CD4-positive, alpha-beta T cell (primary cell): ENCODE data around the gene PAPLN. TPM values are rescaled to one million over a fixed set of nuclear protein-coding genes. Genes with fewer than 3 reads are reported as not detected.

Experiments used
- ATAC-seq: fragments of 200-7000 bp; cut with Tn5 transposase; one replicate; pipeline ENCODE4 v1.10.0; 2022; ENCODE audit warnings: mild to moderate bottlenecking; ENCODE audit not compliant: poor library complexity
- CTCF ChIA-PET: fragments of 350-600 bp; sonication (Branson Sonifier 250); formaldehyde crosslinking; loops from one replicate; lab custom pipeline; 2021; ENCODE audit warnings: antibody characterized with exemption, inconsistent platforms; lab: Charles Lee
- POLR2A ChIA-PET: fragments of 350-600 bp; sonication (Branson Sonifier 250); formaldehyde crosslinking; loops from one replicate; lab custom pipeline; 2021; ENCODE audit warnings: antibody characterized with exemption, inconsistent platforms; lab: Charles Lee
- DNase-seq, 14 experiments: peaks; one replicate each; pipeline ENCODE4 v3.0.0-alpha.2; 2013 to 2020; ENCODE audit warnings: mixed read lengths in 2 of 14
- H3K27ac ChIP-seq, 2 donors: one replicate each; pipeline versions ENCODE4 v1.5.1 to v1.7.0; 2013; ENCODE audit warnings: low read length in 2 of 2, low read depth in 1 of 2, mild to moderate bottlenecking in 1 of 2
- H3K27me3 ChIP-seq, 2 experiments: 1 replicate in 1 of 2; 2 replicates in 1 of 2; pipeline versions ENCODE4 v1.6.1 to v1.7.0; 2013; ENCODE audit warnings: low read length in 2 of 2, control low read depth in 1 of 2, mild to moderate bottlenecking in 1 of 2, moderate library complexity in 1 of 2; ENCODE audit not compliant: insufficient read depth in 2 of 2, control insufficient read depth in 1 of 2
- H3K36me3 ChIP-seq: one replicate; pipeline ENCODE4 v1.6.1; 2013; ENCODE audit warnings: low read length, control low read depth; ENCODE audit not compliant: insufficient read depth
- H3K4me1 ChIP-seq: one replicate; pipeline ENCODE4 v1.6.1; 2013; ENCODE audit warnings: low read length, control low read depth; ENCODE audit not compliant: insufficient read depth
- H3K4me3 ChIP-seq: one replicate; pipeline ENCODE4 v1.5.1; 2013; ENCODE audit warnings: mild to moderate bottlenecking, low read length, moderate library complexity
- H3K9me3 ChIP-seq, 2 experiments: 1 replicate in 1 of 2; 2 replicates in 1 of 2; pipeline versions ENCODE4 v1.6.1 to v1.7.0; 2013; ENCODE audit warnings: low read length in 2 of 2, mild to moderate bottlenecking in 2 of 2, control low read depth in 1 of 2, moderate library complexity in 1 of 2; ENCODE audit not compliant: control insufficient read depth in 1 of 2, insufficient read depth in 1 of 2
- H3K27ac Mint-ChIP-seq: one replicate; pipeline ENCODE4 v1.8.0; 2020; ENCODE audit warnings: mixed read lengths
- H3K27me3 Mint-ChIP-seq: one replicate; pipeline ENCODE4 v1.8.0; 2021; ENCODE audit warnings: mixed read lengths
- H3K36me3 Mint-ChIP-seq: one replicate; pipeline ENCODE4 v1.8.0; 2021; ENCODE audit warnings: low read depth, mixed read lengths
- H3K4me1 Mint-ChIP-seq: one replicate; pipeline ENCODE4 v1.8.0; 2021; ENCODE audit warnings: low read depth, mixed read lengths
- H3K4me3 Mint-ChIP-seq: one replicate; pipeline ENCODE4 v1.8.0; 2020; ENCODE audit warnings: mild to moderate bottlenecking, mixed read lengths
- H3K9me3 Mint-ChIP-seq: one replicate; pipeline ENCODE4 v1.8.0; 2020; ENCODE audit warnings: mixed read lengths
- CTCF ChIP-seq: fragments of 200-600 bp; IDR thresholded peaks from one replicate; pipeline ENCODE4 v1.8.0; 2022; ENCODE audit warnings: antibody characterized with exemption, mild to moderate bottlenecking
- intact Hi-C, 2 experiments: fragments of 100-400 bp; cut with DNase I in 1 of 2; cut with micrococcal nuclease in 1 of 2; formaldehyde crosslinking; loops; one replicate each; pipeline versions ENCODE4 v1.15.1 to v1.9.0; 2023 to 2025; cut with DNase I, micrococcal nuclease
- total RNA-seq, 174 experiments: library from RNA in 2 of 174; stranded (reverse) in 2 of 174; gene quantifications; one replicate each; pipeline ENCODE4 v1.2.3 and lab custom pipeline; 2021 to 2026

PAPLN gene
- total RNA-seq, 2 experiments from 2014 or later = 0.05 to 0.14 TPM

GRCh38 chr14:73289308-73289707 is 52.0 kb downstream of the PAPLN start:
- CTCF ChIA-PET = no interaction called here
- H3K36me3 Mint-ChIP-seq = peaks cover 65% of the 10 kb centered on the region
- no peaks in the 10 kb centered on the region for H3K9me3 Mint-ChIP-seq
- H3K27me3 ChIP-seq = no peaks in the 10 kb centered on the region
- H3K4me3 ChIP-seq = no peak overlapping the region
- no peaks in the 10 kb centered on the region for H3K9me3 ChIP-seq
- no peaks in the 10 kb centered on the region for H3K4me1 ChIP-seq
- no peaks in the 10 kb centered on the region for H3K27me3 Mint-ChIP-seq
- no peak for TF ChIP-seq CTCF
- H3K27ac Mint-ChIP-seq = no peak overlapping the region
- H3K4me1 Mint-ChIP-seq = no peaks in the 10 kb centered on the region
- intact Hi-C loops = no loop called here
- ATAC-seq = no peak
- POLR2A ChIA-PET = interaction anchor here (1.3 kb wide), 1 partner anchor 14 kb away, joined by 3 read pairs; no protein-coding TSS in a partner anchor
- no peak overlapping the region for H3K27ac ChIP-seq
- H3K36me3 ChIP-seq = peaks cover 35% of the 10 kb centered on the region
- DNase-seq = no peak
- no peak overlapping the region for H3K4me3 Mint-ChIP-seq

- DNase-seq (no peak), ATAC-seq (no peak)
- ChIA-PET POLR2A (interaction anchor here (1.3 kb wide), 1 partner anchor 15 kb away, joined by 3 read pairs; no protein-coding TSS in a partner anchor), CTCF (no interaction called here)
- Histone ChIP-seq H3K27me3 (no peaks in the 10 kb centered on the region), H3K4me3 (no peak overlapping the region), H3K9me3 (no peaks in the 10 kb centered on the region), H3K4me1 (no peaks in the 10 kb centered on the region), H3K27ac (no peak overlapping the region), H3K36me3 (peaks cover 31% of the 10 kb centered on the region)
- no peaks in the 10 kb centered on the region for H3K4me1 Mint-ChIP-seq
- intact Hi-C loops = no loop called here
- H3K27ac Mint-ChIP-seq = no peak overlapping the region
- H3K27me3 Mint-ChIP-seq = no peaks in the 10 kb centered on the region
- TF ChIP-seq CTCF = no peak
- H3K36me3 Mint-ChIP-seq = peaks cover 62% of the 10 kb centered on the region
- no peaks in the 10 kb centered on the region for H3K9me3 Mint-ChIP-seq
- H3K4me3 Mint-ChIP-seq = no peak overlapping the region
These were observed 52.4 kb downstream of the PAPLN start for GRCh38 chr14:73289729-73290128.

GRCh38 chr14:73290279-73290678 is 53.0 kb downstream of the PAPLN start:
- Mint-ChIP-seq H3K9me3 (no peaks in the 10 kb centered on the region), H3K4me1 (no peaks in the 10 kb centered on the region)
- intact Hi-C loops = no loop called here

More at GRCh38 chr14:73290279-73290678, 53.0 kb downstream of the PAPLN start:
- H3K4me3 Mint-ChIP-seq = no peak overlapping the region
- H3K4me3 ChIP-seq = no peak overlapping the region
- H3K27me3 ChIP-seq = no peaks in the 10 kb centered on the region
- H3K27ac Mint-ChIP-seq = no peak overlapping the region
- DNase-seq = no peak
- no peaks in the 10 kb centered on the region for H3K27me3 Mint-ChIP-seq
- peaks cover 28% of the 10 kb centered on the region for H3K36me3 ChIP-seq
- no peaks in the 10 kb centered on the region for H3K9me3 ChIP-seq
- peaks cover 61% of the 10 kb centered on the region for H3K36me3 Mint-ChIP-seq
- ChIA-PET CTCF (no interaction called here), POLR2A (interaction anchor here (1.3 kb wide), 1 partner anchor 15 kb away, joined by 3 read pairs; no protein-coding TSS in a partner anchor)
- no peaks in the 10 kb centered on the region for H3K4me1 ChIP-seq
- ATAC-seq = no peak
- TF ChIP-seq CTCF = no peak
- H3K27ac ChIP-seq = no peak overlapping the region
